HG03066 (cell line): ENCODE data around the gene RGS7BP.

Experiments used
- ATAC-seq: cut with Tn5 transposase; IDR thresholded peaks from one replicate; pipeline ENCODE4 v1.9.1; 2021; ENCODE audit warnings: low read depth; ENCODE audit not compliant: unreplicated experiment

The RGS7BP gene

DNA sequence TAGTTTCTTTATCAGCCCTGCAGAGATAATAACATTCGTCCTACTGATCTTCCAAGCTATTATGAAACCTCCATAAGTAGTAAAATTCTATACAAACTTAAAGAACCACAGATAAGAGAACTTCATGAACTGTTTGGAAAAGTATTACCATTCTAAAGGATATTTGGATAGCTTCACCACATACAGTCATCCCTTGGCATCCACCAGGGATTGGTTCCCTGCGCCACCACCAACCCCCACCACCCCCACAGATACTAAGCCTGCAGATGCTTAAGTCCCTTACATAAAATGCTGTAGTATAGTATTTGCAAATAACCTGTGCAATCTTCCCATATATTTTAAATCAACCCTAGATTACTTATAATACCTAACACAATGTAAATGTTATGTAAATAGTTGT, 123.1 kb downstream of the RGS7BP start:
- no peak for ATAC-seq

GRCh38 chr5:64629841-64630240, 124.0 kb downstream of the RGS7BP start:
- ATAC-seq: no peak

DNA sequence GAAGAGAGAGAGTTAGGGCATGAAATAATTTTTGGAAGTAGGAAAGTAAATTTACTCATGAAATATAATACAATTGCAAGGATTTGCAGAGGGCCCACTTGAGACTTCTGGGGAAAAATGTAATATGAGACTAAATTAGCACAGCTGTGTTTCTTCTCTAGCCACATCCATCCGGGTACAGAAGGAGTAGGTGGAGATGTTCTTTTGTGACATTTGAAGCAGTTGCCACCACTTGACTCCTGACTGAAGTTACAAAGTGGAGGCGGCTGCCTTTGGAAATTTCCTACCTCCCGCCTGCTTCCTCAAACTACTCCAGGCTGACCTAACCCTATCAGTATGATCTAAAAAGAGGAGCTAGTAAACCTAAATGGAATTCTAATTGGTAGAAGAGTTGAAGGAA, 126.4 kb downstream of the RGS7BP start:
- ATAC-seq: no peak

- no peak for ATAC-seq
Observed at GRCh38 chr5:64634997-64635686, 129.3 kb downstream of the RGS7BP start.

GRCh38 chr5:64637144-64637543, 131.3 kb downstream of the RGS7BP start:
- no peak for ATAC-seq

DNA sequence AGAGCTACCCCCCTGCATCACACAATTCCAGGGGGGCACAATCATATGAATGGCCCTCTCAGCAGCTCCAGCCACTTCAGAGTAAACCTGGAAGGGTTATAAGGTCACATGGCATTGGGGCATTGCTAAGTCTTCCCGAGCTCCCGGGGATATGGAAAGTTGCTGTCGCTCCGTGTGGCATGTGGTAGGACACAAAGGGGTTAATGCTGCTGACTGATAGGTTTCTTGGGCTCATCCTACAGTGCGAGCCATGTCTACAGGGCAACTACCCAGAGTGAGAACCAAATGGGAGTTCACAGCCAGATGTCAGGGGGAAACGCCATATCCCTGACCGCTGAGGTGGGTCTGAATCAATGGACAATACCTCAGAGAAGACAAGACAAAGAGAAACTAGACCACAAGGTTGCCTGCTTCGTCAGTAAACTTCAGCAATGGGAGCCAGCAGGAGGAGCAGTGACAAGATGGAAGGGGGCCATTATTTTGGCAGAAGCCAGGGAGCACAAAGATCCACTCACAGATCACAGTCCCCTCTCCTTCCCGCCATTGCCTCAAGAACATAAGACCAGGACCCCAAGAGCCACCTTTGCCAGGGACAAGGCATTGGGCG, 132.1 kb downstream of the RGS7BP start:
- ATAC-seq: no peak

DNA sequence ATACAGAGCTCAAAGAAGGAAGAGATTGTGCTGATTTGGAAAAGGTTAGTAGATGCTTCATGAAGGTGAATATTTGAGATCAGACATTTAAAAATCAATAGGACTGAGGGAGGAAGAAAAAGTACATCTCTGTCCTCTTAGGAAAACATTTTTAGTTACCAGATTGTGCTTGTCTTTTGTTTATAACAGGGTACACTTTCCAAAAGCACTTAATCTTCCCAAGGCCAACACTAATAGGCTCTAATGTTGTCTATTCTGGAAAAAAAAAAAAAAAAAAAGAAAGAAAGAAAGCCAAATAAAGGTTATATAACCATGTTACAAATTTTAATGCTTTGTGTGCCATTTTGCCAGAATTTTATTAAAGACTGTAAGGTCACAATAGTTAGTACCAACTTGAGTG, 139.0 kb downstream of the RGS7BP start:
- no peak for ATAC-seq

GRCh38 chr5:64646169-64646568, 140.4 kb downstream of the RGS7BP start:
- ATAC-seq: no peak

GRCh38 chr5:64649512-64649911, 143.7 kb downstream of the RGS7BP start:
- no peak for ATAC-seq

- no peak for ATAC-seq
Observed at GRCh38 chr5:64653766-64654560, 148.1 kb downstream of the RGS7BP start.

- no peak for ATAC-seq
Observed at GRCh38 chr5:64654561-64654938, 148.7 kb downstream of the RGS7BP start.

GRCh38 chr5:64655596-64655995, 149.8 kb downstream of the RGS7BP start:
- ATAC-seq: no peak

GRCh38 chr5:64659289-64659688, 153.5 kb downstream of the RGS7BP start:
- ATAC-seq: no peak
